A673 (cell line): ENCODE results near the gene VSIR. TPM values are rescaled to one million over a fixed set of nuclear protein-coding genes. Genes with fewer than 3 reads are reported as not detected.

Source experiments
- BruUV-seq: library from RNA; stranded (reverse); fragments of 400-500 nt; replicated peaks from 2 replicates; lab custom pipeline; 2021; lab: Mats Ljungman, UMichigan
- CTCF ChIA-PET: fragments of 300-600 bp; sonication (Branson Sonifier 250); formaldehyde crosslinking; loops from one replicate; lab custom pipeline; 2022; ENCODE audit warnings: antibody characterized with exemption; lab: Charles Lee
- POLR2A ChIA-PET: fragments of 300-600 bp; sonication (Branson Sonifier 250); formaldehyde crosslinking; loops from one replicate; lab custom pipeline; 2022; ENCODE audit warnings: antibody characterized with exemption; ENCODE audit not compliant: low non-redundant PET; lab: Charles Lee
- DNase-seq: peaks from one replicate; pipeline ENCODE4 v3.0.0-alpha.2; 2015; ENCODE audit warnings: low spot score
- H3K27ac ChIP-seq: fragments of 200-600 bp; sonication (generic); 2 replicates; pipeline ENCODE4 v1.5.1; 2016; ENCODE audit warnings: mixed run types, low read depth, mild to moderate bottlenecking, mixed read lengths, antibody characterized with exemption, low read length; ENCODE audit not compliant: poor library complexity, severe bottlenecking
- H3K27me3 ChIP-seq: fragments of 200-600 bp; sonication (generic); replicated peaks from 2 replicates; pipeline ENCODE4 v1.6.1; 2017; ENCODE audit warnings: mixed run types, low read depth, mild to moderate bottlenecking, mixed read lengths, antibody characterized with exemption, low read length; ENCODE audit not compliant: insufficient read depth, poor library complexity
- H3K36me3 ChIP-seq: fragments of 200-600 bp; sonication (generic); 2 replicates; pipeline ENCODE4 v1.6.1; 2016; ENCODE audit warnings: mixed run types, mild to moderate bottlenecking, mixed read lengths, antibody characterized with exemption, low read length; ENCODE audit not compliant: insufficient read depth, poor library complexity, severe bottlenecking
- H3K4me1 ChIP-seq: fragments of 200-600 bp; sonication (generic); 2 replicates; pipeline ENCODE4 v1.6.1; 2017; ENCODE audit warnings: mixed run types, mild to moderate bottlenecking, mixed read lengths, antibody characterized with exemption, low read length; ENCODE audit not compliant: insufficient read depth, poor library complexity, severe bottlenecking
- H3K4me3 ChIP-seq: fragments of 200-600 bp; sonication (generic); 2 replicates; pipeline ENCODE4 v1.5.1; 2016; ENCODE audit warnings: low read depth, mixed run types, mild to moderate bottlenecking, mixed read lengths, low read length; ENCODE audit not compliant: poor library complexity, severe bottlenecking
- H3K9me3 ChIP-seq: fragments of 200-600 bp; sonication (generic); 2 replicates; pipeline ENCODE4 v1.6.1; 2016; ENCODE audit warnings: mixed run types, low read depth, mild to moderate bottlenecking, mixed read lengths, antibody characterized with exemption, low read length; ENCODE audit not compliant: poor library complexity, severe bottlenecking
- EZH2 ChIP-seq: fragments of 200-600 bp; sonication (generic); IDR thresholded peaks from 2 replicates; pipeline ENCODE4 v1.6.1; 2017; ENCODE audit warnings: borderline replicate concordance, low read depth, mild to moderate bottlenecking, mixed read lengths, antibody characterized with exemption, low read length; ENCODE audit not compliant: poor library complexity, severe bottlenecking
- intact Hi-C: fragments of 100-400 bp; cut with micrococcal nuclease; formaldehyde crosslinking; loops from one replicate; pipeline ENCODE4 v1.10.0; 2022; ENCODE audit not compliant: unreplicated experiment
- total RNA-seq: library from RNA; stranded (reverse); gene quantifications from 2 replicates; pipeline ENCODE4 v1.2.3, GENCODE V29; 2021
- TF ChIP-seq, protein P1 (sequence below): fragments of 300-800, 200-600 bp; sonication (generic); conservative IDR thresholded peaks from 2 replicates; pipeline ENCODE4 v1.5.1; 2017; ENCODE audit warnings: low read depth, mild to moderate bottlenecking, antibody characterized with exemption, low read length, moderate library complexity, mixed read lengths

Gene VSIR
- total RNA-seq, 1 experiment from 2014 or later, result not detected

DNA sequence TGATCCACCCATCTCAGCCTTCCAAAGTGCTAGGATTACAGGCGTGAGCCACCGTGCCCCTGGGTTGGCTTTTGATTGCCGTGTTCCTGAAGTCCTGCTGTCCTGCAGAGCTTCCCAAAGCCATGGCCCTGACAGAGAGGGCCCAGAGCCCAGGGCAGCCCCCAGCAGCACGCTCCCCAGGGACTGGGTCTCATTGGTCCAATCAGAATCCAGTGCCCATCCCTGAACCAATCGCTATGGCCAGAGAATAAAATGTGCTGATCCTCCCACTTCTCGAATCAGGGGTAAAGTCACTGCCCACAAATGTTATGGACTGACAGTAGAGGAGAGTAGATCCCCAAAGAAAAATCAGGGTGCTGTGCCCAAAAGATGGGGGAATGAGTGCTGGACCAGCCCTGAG is 48.8 kb downstream of the VSIR start:
- DNase-seq, result no peak
- Histone ChIP-seq H3K9me3 (no peaks in the 10 kb centered on the region), H3K36me3 (no peaks in the 10 kb centered on the region), H3K27me3 (no peaks in the 10 kb centered on the region), H3K4me1 (peaks cover 5% of the 10 kb centered on the region), H3K27ac (no peak overlapping the region), H3K4me3 (no peak overlapping the region)
- ChIA-PET POLR2A (no interaction called here), CTCF (no interaction called here)
- no TSS peak for BruUV-seq
- intact Hi-C loops, result no loop called here
- no peak for TF ChIP-seq EZH2
- TF ChIP-seq, protein P1, sequence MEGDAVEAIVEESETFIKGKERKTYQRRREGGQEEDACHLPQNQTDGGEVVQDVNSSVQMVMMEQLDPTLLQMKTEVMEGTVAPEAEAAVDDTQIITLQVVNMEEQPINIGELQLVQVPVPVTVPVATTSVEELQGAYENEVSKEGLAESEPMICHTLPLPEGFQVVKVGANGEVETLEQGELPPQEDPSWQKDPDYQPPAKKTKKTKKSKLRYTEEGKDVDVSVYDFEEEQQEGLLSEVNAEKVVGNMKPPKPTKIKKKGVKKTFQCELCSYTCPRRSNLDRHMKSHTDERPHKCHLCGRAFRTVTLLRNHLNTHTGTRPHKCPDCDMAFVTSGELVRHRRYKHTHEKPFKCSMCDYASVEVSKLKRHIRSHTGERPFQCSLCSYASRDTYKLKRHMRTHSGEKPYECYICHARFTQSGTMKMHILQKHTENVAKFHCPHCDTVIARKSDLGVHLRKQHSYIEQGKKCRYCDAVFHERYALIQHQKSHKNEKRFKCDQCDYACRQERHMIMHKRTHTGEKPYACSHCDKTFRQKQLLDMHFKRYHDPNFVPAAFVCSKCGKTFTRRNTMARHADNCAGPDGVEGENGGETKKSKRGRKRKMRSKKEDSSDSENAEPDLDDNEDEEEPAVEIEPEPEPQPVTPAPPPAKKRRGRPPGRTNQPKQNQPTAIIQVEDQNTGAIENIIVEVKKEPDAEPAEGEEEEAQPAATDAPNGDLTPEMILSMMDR, result no peak

DNA sequence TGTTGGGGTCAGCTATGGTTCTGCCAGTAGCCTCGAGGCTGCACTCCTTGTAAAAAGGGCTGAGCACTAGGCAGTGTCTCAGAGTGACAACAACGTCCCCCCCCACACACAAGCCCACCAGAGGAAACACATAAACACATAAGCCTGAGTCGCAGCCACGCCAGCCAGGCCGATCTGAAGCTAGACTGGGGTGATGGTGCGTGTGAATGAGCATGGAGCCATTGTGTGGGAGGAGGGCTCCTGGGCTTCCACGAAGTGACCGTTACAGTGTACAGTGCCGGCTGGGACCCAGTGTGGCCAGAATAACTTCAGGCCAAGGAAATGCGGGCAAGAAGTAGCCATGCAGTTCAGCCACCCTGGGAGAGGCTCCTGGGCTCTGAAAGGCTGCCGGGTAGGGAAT is 50.0 kb downstream of the VSIR start:
- no peaks in the 10 kb centered on the region for H3K9me3 ChIP-seq
- no peak overlapping the region for H3K27ac ChIP-seq
- POLR2A ChIA-PET, result no interaction called here
- DNase-seq, result no peak
- H3K4me3 ChIP-seq, result no peak overlapping the region
- BruUV-seq, result no TSS peak
- TF ChIP-seq, protein P1, result no peak
- no peaks in the 10 kb centered on the region for H3K27me3 ChIP-seq
- intact Hi-C loops, result no loop called here
- H3K4me1 ChIP-seq, result no peaks in the 10 kb centered on the region
- no peaks in the 10 kb centered on the region for H3K36me3 ChIP-seq
- CTCF ChIA-PET, result no interaction called here

DNA sequence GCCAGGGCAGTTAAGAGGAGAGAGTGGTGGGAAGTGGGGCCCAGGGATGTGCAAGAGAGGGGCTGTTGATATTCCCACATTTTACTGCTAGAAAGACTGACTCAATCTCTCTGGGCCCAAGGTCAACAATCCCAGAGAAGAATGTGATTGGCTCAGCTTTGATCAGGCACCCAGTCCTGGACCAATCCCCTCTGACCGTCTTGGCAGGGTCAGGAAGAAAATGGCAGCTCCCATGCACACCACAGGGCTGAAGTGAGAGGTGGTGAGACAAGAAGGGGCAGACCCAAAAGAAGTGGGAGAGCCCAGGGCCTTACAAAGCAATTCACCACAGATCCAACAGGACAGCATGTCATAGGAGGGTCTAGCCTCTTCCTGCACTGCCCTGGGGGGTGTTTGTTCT is 50.5 kb downstream of the VSIR start:
- BruUV-seq, result no TSS peak
- POLR2A ChIA-PET, result no interaction called here
- intact Hi-C loops, result no loop called here

More for the DNA sequence above, 50.5 kb downstream of the VSIR start:
- H3K27me3 ChIP-seq, result no peaks in the 10 kb centered on the region
- H3K9me3 ChIP-seq, result no peaks in the 10 kb centered on the region
- no peak overlapping the region for H3K4me3 ChIP-seq
- H3K27ac ChIP-seq, result no peak overlapping the region
- DNase-seq, result no peak
- TF ChIP-seq EZH2, result no peak
- TF ChIP-seq, protein P1, result no peak
- no peaks in the 10 kb centered on the region for H3K36me3 ChIP-seq
- CTCF ChIA-PET, result no interaction called here
- H3K4me1 ChIP-seq, result no peaks in the 10 kb centered on the region
